Measurements from ENCODE around the gene ATP8A2.

Gene ATP8A2

DNA sequence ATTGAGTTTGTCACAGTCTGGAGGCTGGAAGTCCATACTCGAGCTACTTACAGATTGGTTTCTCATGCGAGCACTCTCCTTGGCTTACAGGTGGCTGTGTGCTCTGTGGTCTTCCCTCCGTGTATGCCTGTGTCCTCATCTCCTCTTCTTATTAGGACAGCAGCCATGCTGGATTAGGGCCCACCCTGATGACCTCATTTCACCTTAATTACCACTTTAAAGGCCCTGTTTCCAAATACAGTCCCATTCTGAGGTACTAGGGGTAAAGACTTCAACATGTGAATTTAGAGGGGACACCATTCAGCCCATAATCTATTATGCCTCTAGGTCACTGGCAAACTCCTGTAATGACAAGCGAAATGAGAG, 639.4 kb downstream of the ATP8A2 start:
- Histone ChIP-seq H3K9me3 (ENCODE audit: control insufficient read depth, low read length) (no peaks in the 10 kb centered on the region), H3K27me3 (ENCODE audit: control insufficient read depth, insufficient read depth, low read length) (no peaks in the 10 kb centered on the region), H3K79me2 (no peaks in the 10 kb centered on the region), H2AFZ (no peak overlapping the region), H3K4me2 (ENCODE audit: low read length) (no peak overlapping the region), H3K4me3 (ENCODE audit: low read depth, low read length) (no peak overlapping the region), H3K36me3 (ENCODE audit: control insufficient read depth, insufficient read depth, low read length) (no peaks in the 10 kb centered on the region), H3K9ac (no peak overlapping the region), H3K27ac (no peak overlapping the region), H3K4me1 (no peaks in the 10 kb centered on the region)
- TF ChIP-seq, protein P1, sequence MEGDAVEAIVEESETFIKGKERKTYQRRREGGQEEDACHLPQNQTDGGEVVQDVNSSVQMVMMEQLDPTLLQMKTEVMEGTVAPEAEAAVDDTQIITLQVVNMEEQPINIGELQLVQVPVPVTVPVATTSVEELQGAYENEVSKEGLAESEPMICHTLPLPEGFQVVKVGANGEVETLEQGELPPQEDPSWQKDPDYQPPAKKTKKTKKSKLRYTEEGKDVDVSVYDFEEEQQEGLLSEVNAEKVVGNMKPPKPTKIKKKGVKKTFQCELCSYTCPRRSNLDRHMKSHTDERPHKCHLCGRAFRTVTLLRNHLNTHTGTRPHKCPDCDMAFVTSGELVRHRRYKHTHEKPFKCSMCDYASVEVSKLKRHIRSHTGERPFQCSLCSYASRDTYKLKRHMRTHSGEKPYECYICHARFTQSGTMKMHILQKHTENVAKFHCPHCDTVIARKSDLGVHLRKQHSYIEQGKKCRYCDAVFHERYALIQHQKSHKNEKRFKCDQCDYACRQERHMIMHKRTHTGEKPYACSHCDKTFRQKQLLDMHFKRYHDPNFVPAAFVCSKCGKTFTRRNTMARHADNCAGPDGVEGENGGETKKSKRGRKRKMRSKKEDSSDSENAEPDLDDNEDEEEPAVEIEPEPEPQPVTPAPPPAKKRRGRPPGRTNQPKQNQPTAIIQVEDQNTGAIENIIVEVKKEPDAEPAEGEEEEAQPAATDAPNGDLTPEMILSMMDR (IDR thresholded peaks at IDR 0.05): no peak

DNA sequence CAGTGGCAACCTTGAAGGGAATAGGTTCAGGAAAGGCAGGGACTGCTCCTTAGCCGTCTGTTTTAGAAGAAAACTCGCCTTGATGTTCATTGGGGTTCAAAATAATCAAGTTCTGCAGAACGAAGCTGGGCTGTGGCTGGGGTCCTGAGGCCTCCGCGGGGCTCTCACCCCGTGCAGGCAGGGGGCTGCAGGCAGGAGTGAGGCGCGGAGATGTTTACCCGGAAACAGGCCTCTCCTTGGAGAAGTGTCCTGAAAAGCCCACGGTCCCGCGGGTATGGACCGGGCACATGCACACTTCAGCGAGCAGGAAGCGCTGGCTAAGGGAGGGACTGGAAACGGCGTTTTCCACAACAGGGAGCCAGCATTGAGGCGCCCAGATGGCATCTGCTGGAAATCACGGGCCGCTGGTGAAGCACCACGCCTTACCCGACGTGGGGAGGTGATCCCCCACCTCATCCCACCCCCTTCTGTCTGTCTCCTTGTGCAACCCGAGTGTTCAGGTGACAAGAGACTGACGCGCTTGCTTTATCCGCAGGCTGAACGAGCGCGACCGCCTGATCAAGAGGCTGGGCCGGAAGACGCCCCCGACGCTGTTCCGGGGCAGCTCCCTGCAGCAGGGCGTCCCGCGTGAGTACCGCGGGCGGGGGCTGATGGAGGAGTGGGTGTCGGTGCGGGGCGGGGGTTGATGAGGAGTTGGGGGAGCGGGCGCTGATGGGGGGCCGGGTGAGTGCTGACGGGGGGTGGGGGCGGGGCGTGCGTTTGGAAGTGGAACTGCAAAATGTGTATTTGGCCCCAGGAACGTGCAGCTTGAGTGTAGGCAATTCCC, 640.4 kb downstream of the ATP8A2 start:
- no peak overlapping the region for H3K27ac ChIP-seq

DNA sequence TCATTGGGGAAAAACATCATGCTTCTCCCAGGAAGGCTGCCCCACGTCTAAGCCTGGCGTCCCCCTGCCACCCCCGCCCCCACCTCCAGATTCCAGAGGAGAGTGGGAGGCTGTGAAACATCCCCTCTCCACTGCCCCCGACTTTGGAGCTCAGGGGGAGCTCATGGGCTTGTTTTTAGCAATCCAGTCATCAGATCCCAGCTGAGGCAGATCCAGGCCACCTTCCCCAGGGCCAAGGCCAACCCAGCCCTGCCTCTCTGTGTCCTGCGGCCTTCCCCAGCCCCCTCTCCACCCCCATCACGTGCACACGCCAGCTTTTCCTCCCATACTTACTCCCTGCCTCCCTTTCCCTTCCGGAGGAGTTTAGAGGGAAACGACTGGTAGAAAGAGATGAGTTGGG, 641.2 kb downstream of the ATP8A2 start:
- H3K4me3 ChIP-seq (ENCODE audit: low read depth, low read length): no peak overlapping the region

More for the DNA sequence above, 640.4 kb downstream of the ATP8A2 start:
- no peaks in the 10 kb centered on the region for H3K79me2 ChIP-seq
- TF ChIP-seq, protein P1 (IDR thresholded peaks at IDR 0.05): no peak
- H2AFZ ChIP-seq: no peak overlapping the region
- no peaks in the 10 kb centered on the region for H3K4me1 ChIP-seq
- no peaks in the 10 kb centered on the region for H3K36me3 ChIP-seq (ENCODE audit: control insufficient read depth, insufficient read depth, low read length)
- no peak overlapping the region for H3K9ac ChIP-seq
- no peaks in the 10 kb centered on the region for H3K27me3 ChIP-seq (ENCODE audit: control insufficient read depth, insufficient read depth, low read length)
- no peaks in the 10 kb centered on the region for H3K9me3 ChIP-seq (ENCODE audit: control insufficient read depth, low read length)
- no peak overlapping the region for H3K4me2 ChIP-seq (ENCODE audit: low read length)
- H3K4me3 ChIP-seq (ENCODE audit: low read depth, low read length): no peak overlapping the region

DNA sequence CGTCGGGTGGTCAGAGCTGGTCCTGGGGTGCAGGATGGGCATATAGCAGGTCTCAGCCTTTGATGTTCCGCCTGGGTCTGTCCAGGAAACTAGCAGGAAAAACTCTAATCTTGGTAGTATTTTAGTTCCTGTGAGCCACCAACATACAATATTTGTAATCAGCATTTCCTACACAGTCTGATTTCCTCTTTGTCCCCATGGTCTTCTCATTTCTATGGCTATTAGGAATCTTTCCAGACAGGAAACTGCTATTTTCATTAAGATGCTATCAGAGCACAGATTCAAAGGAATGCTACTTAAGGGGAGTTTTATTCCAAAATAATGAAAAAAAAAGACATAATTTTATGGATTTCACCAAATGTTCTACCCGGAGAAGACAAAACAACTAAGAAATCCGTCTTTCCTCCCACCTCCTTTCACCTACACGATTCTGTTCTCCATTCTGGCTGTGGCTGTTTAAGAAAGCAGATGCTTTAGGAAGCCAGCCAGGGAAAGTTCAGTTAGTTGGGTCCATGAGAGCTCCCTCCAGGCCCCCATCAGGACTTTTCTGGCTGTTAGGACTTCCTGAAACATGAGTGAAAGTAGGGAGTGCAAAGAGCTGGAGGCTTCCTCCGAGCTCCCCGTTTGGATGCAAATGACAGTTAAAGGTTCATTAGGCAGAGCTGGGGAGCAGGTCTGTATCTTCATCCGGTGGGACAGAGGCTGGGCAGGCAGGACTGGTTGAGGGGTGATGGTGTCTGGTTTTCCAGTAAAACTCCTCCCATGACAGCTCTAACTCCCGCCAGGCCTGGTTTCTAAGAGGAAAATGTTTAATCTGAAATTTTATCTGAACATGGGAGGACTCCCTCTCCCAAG, 643.7 kb downstream of the ATP8A2 start:
- no peak overlapping the region for H2AFZ ChIP-seq
- H3K9ac ChIP-seq: no peak overlapping the region
- no peaks in the 10 kb centered on the region for H3K36me3 ChIP-seq (ENCODE audit: control insufficient read depth, insufficient read depth, low read length)
- no peaks in the 10 kb centered on the region for H3K27me3 ChIP-seq (ENCODE audit: control insufficient read depth, insufficient read depth, low read length)
- no peaks in the 10 kb centered on the region for H3K9me3 ChIP-seq (ENCODE audit: control insufficient read depth, low read length)
- no peak overlapping the region for H3K4me2 ChIP-seq (ENCODE audit: low read length)
- no peaks in the 10 kb centered on the region for H3K4me1 ChIP-seq
- no peak overlapping the region for H3K27ac ChIP-seq
- TF ChIP-seq, protein P1 (IDR thresholded peaks at IDR 0.05): no peak
- no peak overlapping the region for H3K4me3 ChIP-seq (ENCODE audit: low read depth, low read length)
- H3K79me2 ChIP-seq: no peaks in the 10 kb centered on the region

More for the DNA sequence above, 641.2 kb downstream of the ATP8A2 start:
- H3K79me2 ChIP-seq: no peaks in the 10 kb centered on the region
- H3K36me3 ChIP-seq (ENCODE audit: control insufficient read depth, insufficient read depth, low read length): no peaks in the 10 kb centered on the region
- no peaks in the 10 kb centered on the region for H3K4me1 ChIP-seq
- TF ChIP-seq, protein P1 (IDR thresholded peaks at IDR 0.05): no peak
- H3K9me3 ChIP-seq (ENCODE audit: control insufficient read depth, low read length): no peaks in the 10 kb centered on the region
- H3K27ac ChIP-seq: no peak overlapping the region
- H3K9ac ChIP-seq: no peak overlapping the region
- H3K27me3 ChIP-seq (ENCODE audit: control insufficient read depth, insufficient read depth, low read length): no peaks in the 10 kb centered on the region
- no peak overlapping the region for H2AFZ ChIP-seq
- no peak overlapping the region for H3K4me2 ChIP-seq (ENCODE audit: low read length)

Measured in parathyroid adenoma (tissue), 2 donors.